ENCODE data around the gene SRP14.
"Not testable (repeated sequence)": the region's sequence is repeated elsewhere in the genome, so short reads cannot be mapped to it uniquely, and the experiment has no call there.

Gene SRP14

GRCh38 chr15:40038638-40039543 is at the start of gene SRP14:
Gene SRP14 (minus strand): TSS chr15:40039181. CDS start chr15:40039116, 65 bp downstream.
- DNase-seq = peak; percentile 58

GRCh38 chr15:40087991-40088928 is 49.3 kb upstream of the SRP14 start:
- no peak for DNase-seq

GRCh38 chr15:40087068-40087810 is 48.3 kb upstream of the SRP14 start:
- DNase-seq = no peak

GRCh38 chr15:40085266-40085665 is 46.3 kb upstream of the SRP14 start:
- DNase-seq = no peak

- DNase-seq = no peak
Observed at GRCh38 chr15:40084650-40085049, 45.7 kb upstream of the SRP14 start.

- no peak for DNase-seq
Observed at GRCh38 chr15:40082195-40082883, 43.4 kb upstream of the SRP14 start.

GRCh38 chr15:40081691-40082194 is 42.8 kb upstream of the SRP14 start:
- no peak for DNase-seq

GRCh38 chr15:40080847-40081246 is 41.9 kb upstream of the SRP14 start:
- no peak for DNase-seq

GRCh38 chr15:40080104-40080503 is 41.1 kb upstream of the SRP14 start:
- DNase-seq = no peak

GRCh38 chr15:40079456-40079855 is 40.5 kb upstream of the SRP14 start:
- no peak for DNase-seq

GRCh38 chr15:40075298-40076044 is 36.5 kb upstream of the SRP14 start:
- DNase-seq = no peak

GRCh38 chr15:40074656-40075055 is 35.7 kb upstream of the SRP14 start:
- not testable (repeated sequence) for DNase-seq

GRCh38 chr15:40073716-40074490 is 34.9 kb upstream of the SRP14 start:
- not testable (repeated sequence) for DNase-seq

GRCh38 chr15:40072216-40072990 is 33.4 kb upstream of the SRP14 start:
- DNase-seq = no peak

- DNase-seq = no peak
Observed at GRCh38 chr15:40070608-40071218, 31.7 kb upstream of the SRP14 start.

- no peak for DNase-seq
Observed at GRCh38 chr15:40070166-40070557, 31.2 kb upstream of the SRP14 start.

- peak; percentile 80 for DNase-seq
Observed at GRCh38 chr15:40069178-40070165, 30.5 kb upstream of the SRP14 start.

Data from NCI-H2107 (cell line).